Astrocyte (in vitro differentiated cells and primary cell): ENCODE data around the gene IFITM10.

Experiments used
- EZH2 ChIP-seq: IDR thresholded peaks from 2 replicates; pipeline ENCODE4 v1.6.1; 2012; ENCODE audit warnings: mild to moderate bottlenecking, low read length, inconsistent platforms; ENCODE audit not compliant: insufficient read depth
- TF ChIP-seq, protein P1 (sequence below): IDR thresholded peaks from 2 replicates; pipeline ENCODE4 v1.5.1; 2011; ENCODE audit warnings: low read depth, mild to moderate bottlenecking, inconsistent platforms, low read length, moderate library complexity; ENCODE audit not compliant: insufficient read depth

DNA sequence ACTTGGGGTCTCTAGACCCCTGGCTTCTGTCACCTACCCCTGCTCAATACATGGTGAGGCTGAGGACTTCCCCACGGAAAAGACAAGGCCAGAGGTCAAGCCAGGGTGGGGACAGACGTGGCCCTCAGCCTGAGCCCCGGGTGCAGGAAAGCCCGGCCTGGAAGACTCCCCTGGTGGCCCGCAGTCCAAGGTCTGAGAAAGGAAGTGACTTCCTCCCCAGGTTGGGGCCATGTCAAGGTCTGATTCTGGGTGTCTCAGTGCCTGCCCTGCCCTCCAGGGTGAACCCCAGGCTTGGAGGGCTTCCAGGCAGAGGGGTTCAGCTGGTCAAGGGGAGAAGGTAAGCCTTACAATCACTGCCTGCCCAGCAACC lies 9.4 kb upstream of the IFITM10 start:
- TF ChIP-seq, protein P1, sequence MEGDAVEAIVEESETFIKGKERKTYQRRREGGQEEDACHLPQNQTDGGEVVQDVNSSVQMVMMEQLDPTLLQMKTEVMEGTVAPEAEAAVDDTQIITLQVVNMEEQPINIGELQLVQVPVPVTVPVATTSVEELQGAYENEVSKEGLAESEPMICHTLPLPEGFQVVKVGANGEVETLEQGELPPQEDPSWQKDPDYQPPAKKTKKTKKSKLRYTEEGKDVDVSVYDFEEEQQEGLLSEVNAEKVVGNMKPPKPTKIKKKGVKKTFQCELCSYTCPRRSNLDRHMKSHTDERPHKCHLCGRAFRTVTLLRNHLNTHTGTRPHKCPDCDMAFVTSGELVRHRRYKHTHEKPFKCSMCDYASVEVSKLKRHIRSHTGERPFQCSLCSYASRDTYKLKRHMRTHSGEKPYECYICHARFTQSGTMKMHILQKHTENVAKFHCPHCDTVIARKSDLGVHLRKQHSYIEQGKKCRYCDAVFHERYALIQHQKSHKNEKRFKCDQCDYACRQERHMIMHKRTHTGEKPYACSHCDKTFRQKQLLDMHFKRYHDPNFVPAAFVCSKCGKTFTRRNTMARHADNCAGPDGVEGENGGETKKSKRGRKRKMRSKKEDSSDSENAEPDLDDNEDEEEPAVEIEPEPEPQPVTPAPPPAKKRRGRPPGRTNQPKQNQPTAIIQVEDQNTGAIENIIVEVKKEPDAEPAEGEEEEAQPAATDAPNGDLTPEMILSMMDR: no peak
- TF ChIP-seq EZH2: no peak
